B cell (primary cell): Measurements from ENCODE around the gene AUP1. TPM values are rescaled to one million over a fixed set of nuclear protein-coding genes. Genes with fewer than 3 reads are reported as not detected.
A peak's percentile ranks its signal among the peaks of the same experiment; 100 is the strongest.

Source experiments
- ATAC-seq: fragments of 200-7000 bp; cut with Tn5 transposase; one replicate; pipeline ENCODE4 v1.10.0; 2021; ENCODE audit warnings: low read depth, mild to moderate bottlenecking, moderate number of reproducible peaks, moderate library complexity
- CTCF ChIA-PET: fragments of 350-600 bp; sonication (Branson Sonifier 250); formaldehyde crosslinking; loops from one replicate; lab custom pipeline; 2021; ENCODE audit warnings: antibody characterized with exemption, inconsistent platforms; lab: Charles Lee
- POLR2A ChIA-PET: fragments of 350-600 bp; sonication (Branson Sonifier 250); formaldehyde crosslinking; loops from one replicate; lab custom pipeline; 2021; ENCODE audit warnings: antibody characterized with exemption; lab: Charles Lee
- DNase-seq: peaks from one replicate; pipeline ENCODE4 v3.0.0; 2013
- H2AFZ ChIP-seq: 2 replicates; pipeline ENCODE4 v1.6.1; 2012; ENCODE audit warnings: mild to moderate bottlenecking, low read depth, low read length; ENCODE audit not compliant: insufficient read depth, poor library complexity, severe bottlenecking
- H3K27ac ChIP-seq, 2 donors: 1 replicate in 1 of 2; 2 replicates in 1 of 2; pipeline ENCODE4 v1.5.1; 2012 to 2013; ENCODE audit warnings: low read length in 2 of 2, mild to moderate bottlenecking in 2 of 2, moderate library complexity in 1 of 2
- H3K27me3 ChIP-seq, 4 experiments: fragments of 200-600 bp in 1 of 4; sonication (generic) in 1 of 4; replicated peaks in 1 of 4; 1 replicate in 2 of 4; 2 replicates in 2 of 4; pipeline versions ENCODE4 v1.6.1 to v1.7.0; 2013 to 2016; ENCODE audit warnings: low read length in 3 of 4, mild to moderate bottlenecking in 2 of 4, mixed read lengths in 1 of 4, moderate library complexity in 1 of 4; ENCODE audit not compliant: insufficient read depth in 4 of 4, control insufficient read depth in 3 of 4; ENCODE audit errors: control extremely low read depth in 1 of 4
- H3K36me3 ChIP-seq, 2 experiments: replicated peaks in 1 of 2; 1 replicate in 1 of 2; 2 replicates in 1 of 2; pipeline versions ENCODE4 v1.6.1 to v1.7.1; 2013; ENCODE audit warnings: low read length in 1 of 2; ENCODE audit not compliant: insufficient read depth in 2 of 2, control insufficient read depth in 1 of 2; ENCODE audit errors: control extremely low read depth in 1 of 2, extremely low read depth in 1 of 2
- H3K4me1 ChIP-seq, 2 donors: fragments of 200-600 bp in 1 of 2; sonication (generic) in 1 of 2; 1 replicate in 1 of 2; 2 replicates in 1 of 2; pipeline versions ENCODE4 v1.5.1 to v1.6.1; 2013 to 2017; ENCODE audit warnings: low read length in 2 of 2; ENCODE audit not compliant: control insufficient read depth in 2 of 2, insufficient read depth in 2 of 2
- H3K4me2 ChIP-seq: replicated peaks from 2 replicates; pipeline ENCODE3; 2012; ENCODE audit warnings: mild to moderate bottlenecking, low read depth, low read length; ENCODE audit not compliant: poor library complexity, severe bottlenecking
- H3K4me3 ChIP-seq, 5 experiments: fragments of 200-600 bp in 1 of 5; sonication (generic) in 1 of 5; 1 replicate in 3 of 5; 2 replicates in 2 of 5; pipeline versions ENCODE4 v1.5.1 to v1.7.0; 2011 to 2016; ENCODE audit warnings: low read length in 4 of 5, mild to moderate bottlenecking in 4 of 5, low read depth in 2 of 5, control low read depth in 1 of 5, moderate library complexity in 1 of 5; ENCODE audit not compliant: insufficient read depth in 1 of 5; ENCODE audit errors: control extremely low read depth in 1 of 5, extremely low read depth in 1 of 5
- H3K79me2 ChIP-seq: fragments of 200-600 bp; sonication (generic); one replicate; pipeline ENCODE4 v1.6.0; 2016; ENCODE audit warnings: low read length; ENCODE audit not compliant: control insufficient read depth, insufficient read depth
- H3K9ac ChIP-seq: fragments of 200-600 bp; sonication (generic); 2 replicates; pipeline ENCODE4 v1.6.1; 2017; ENCODE audit warnings: mild to moderate bottlenecking, low read length, moderate library complexity
- H3K9me3 ChIP-seq, 3 donors: one replicate each; pipeline versions ENCODE4 v1.6.1 to v1.7.1; 2013; ENCODE audit warnings: low read length in 2 of 3; ENCODE audit not compliant: control insufficient read depth in 2 of 3, insufficient read depth in 1 of 3; ENCODE audit errors: control extremely low read depth in 1 of 3
- H4K20me1 ChIP-seq: 2 replicates; pipeline ENCODE4 v1.6.0; 2012; ENCODE audit warnings: mild to moderate bottlenecking, low read length; ENCODE audit not compliant: insufficient read depth, control insufficient read depth, poor library complexity, severe bottlenecking
- H3K27ac Mint-ChIP-seq: one replicate; pipeline ENCODE4 v1.8.0; 2021; ENCODE audit warnings: mixed read lengths
- H3K27me3 Mint-ChIP-seq: one replicate; pipeline ENCODE4 v1.8.0; 2021; ENCODE audit warnings: mixed read lengths
- H3K4me1 Mint-ChIP-seq: one replicate; pipeline ENCODE4 v1.8.0; 2021; ENCODE audit warnings: mixed read lengths
- H3K4me3 Mint-ChIP-seq: one replicate; pipeline ENCODE4 v1.8.0; 2021; ENCODE audit warnings: mixed read lengths
- H3K9me3 Mint-ChIP-seq: one replicate; pipeline ENCODE4 v1.8.0; 2022; ENCODE audit warnings: mixed read lengths; ENCODE audit not compliant: insufficient read depth
- EZH2 ChIP-seq: IDR thresholded peaks from 2 replicates; pipeline ENCODE4 v1.6.1; 2012; ENCODE audit warnings: borderline replicate concordance, low read depth, mild to moderate bottlenecking, moderate library complexity, low read length; ENCODE audit not compliant: insufficient read depth, poor library complexity, severe bottlenecking
- WGBS: methylation state at CpG from one replicate; pipeline ENCODE4 v1.1.5; 2013; ENCODE audit warnings: missing lambda C conversion rate; ENCODE audit not compliant: insufficient coverage; 5-methylcytosine and 5-hydroxymethylcytosine counted together
- intact Hi-C: fragments of 100-400 bp; cut with micrococcal nuclease; formaldehyde crosslinking; loops from one replicate; pipeline ENCODE4 v1.10.0; 2022
- polyA plus RNA-seq: library from polyadenylated mRNA; depleted of rRNA; stranded (reverse); fragments of >200 nt; gene quantifications from 2 replicates; pipeline ENCODE4 v1.2.3, GENCODE V29; 2012
- total RNA-seq, 2 donors: library from RNA; stranded (reverse); fragments of 120-200 nt in 1 of 2; gene quantifications; 1 replicate in 1 of 2; 2 replicates in 1 of 2; pipeline versions ENCODE4 v1.2.3 to v1.2.4, GENCODE V29; 2013 to 2022
- TF ChIP-seq, protein P1 (sequence below): fragments of 200-600 bp; IDR thresholded peaks from one replicate; pipeline ENCODE4 v1.8.0; 2022; ENCODE audit warnings: antibody characterized with exemption, mild to moderate bottlenecking

Gene AUP1
- total and polyA plus RNA-seq, 2 donors (not counting 1 experiment from before 2014, with no cell fraction given): 201 to 525 TPM

DNA sequence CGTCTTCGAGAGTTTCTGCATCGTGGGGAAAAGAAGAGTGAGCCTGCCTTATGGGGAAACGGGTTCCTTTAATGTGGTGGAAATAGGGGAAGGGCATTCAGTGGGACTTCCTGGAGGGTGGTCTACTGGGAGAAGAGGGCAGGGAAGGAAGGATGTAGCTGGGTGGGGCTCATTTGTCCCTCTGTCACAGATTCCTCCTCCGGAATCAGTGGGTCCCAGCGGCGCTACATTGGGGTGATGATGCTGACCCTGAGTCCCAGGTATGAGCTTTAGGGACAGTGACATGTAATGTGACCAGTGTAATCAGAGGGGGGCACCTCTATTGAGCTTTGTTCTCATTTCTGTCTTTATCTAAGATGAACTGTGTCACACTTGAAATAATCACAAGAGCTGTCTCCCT is 2.2 kb upstream of the AUP1 start:
- Histone ChIP-seq H3K9me3 (no peaks in the 10 kb centered on the region), H3K4me2 (peak overlapping the region; percentile 95), H3K9ac (no peak overlapping the region), H4K20me1 (peaks cover 9% of the 10 kb centered on the region), H3K27me3 (no peaks in the 10 kb centered on the region), H2AFZ (no peak overlapping the region), H3K27ac (peak overlapping the region; percentile 84 to 90), H3K79me2 (peaks cover 31% of the 10 kb centered on the region), H3K4me1 (peaks cover 32 to 40% of the 10 kb centered on the region in 2 donors), H3K36me3 (peaks cover 0 to 36% of the 10 kb centered on the region in 2 experiments), H3K4me3 (no peak overlapping the region)
- CTCF ChIA-PET: interaction anchor here (0.7 to 9.6 kb wide), 30 partner anchors 8 to 708 kb away, joined by 3 to 71 read pairs (median 4); partner anchors contain the start of genes CCDC142, INO80B, PCGF1 and STAMBP
- intact Hi-C loops: loop anchor here (2.0 to 5.0 kb wide), 2 partner anchors 34 to 55 kb away; partner anchors contain the start of gene LBX2
- Mint-ChIP-seq H3K4me1 (peaks cover 37% of the 10 kb centered on the region), H3K27ac (peak overlapping the region; percentile 96), H3K27me3 (no peaks in the 10 kb centered on the region), H3K9me3 (no peaks in the 10 kb centered on the region), H3K4me3 (peak overlapping the region; percentile 97)
- DNase-seq: no peak
- TF ChIP-seq, protein P1, sequence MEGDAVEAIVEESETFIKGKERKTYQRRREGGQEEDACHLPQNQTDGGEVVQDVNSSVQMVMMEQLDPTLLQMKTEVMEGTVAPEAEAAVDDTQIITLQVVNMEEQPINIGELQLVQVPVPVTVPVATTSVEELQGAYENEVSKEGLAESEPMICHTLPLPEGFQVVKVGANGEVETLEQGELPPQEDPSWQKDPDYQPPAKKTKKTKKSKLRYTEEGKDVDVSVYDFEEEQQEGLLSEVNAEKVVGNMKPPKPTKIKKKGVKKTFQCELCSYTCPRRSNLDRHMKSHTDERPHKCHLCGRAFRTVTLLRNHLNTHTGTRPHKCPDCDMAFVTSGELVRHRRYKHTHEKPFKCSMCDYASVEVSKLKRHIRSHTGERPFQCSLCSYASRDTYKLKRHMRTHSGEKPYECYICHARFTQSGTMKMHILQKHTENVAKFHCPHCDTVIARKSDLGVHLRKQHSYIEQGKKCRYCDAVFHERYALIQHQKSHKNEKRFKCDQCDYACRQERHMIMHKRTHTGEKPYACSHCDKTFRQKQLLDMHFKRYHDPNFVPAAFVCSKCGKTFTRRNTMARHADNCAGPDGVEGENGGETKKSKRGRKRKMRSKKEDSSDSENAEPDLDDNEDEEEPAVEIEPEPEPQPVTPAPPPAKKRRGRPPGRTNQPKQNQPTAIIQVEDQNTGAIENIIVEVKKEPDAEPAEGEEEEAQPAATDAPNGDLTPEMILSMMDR: no peak
- no peak for TF ChIP-seq EZH2
- no peak for ATAC-seq
- POLR2A ChIA-PET: interaction anchor here (0.6 to 1.9 kb wide), 6 partner anchors 13 to 1247 kb away, joined by 3 to 5 read pairs (median 4); partner anchors contain the start of genes CCDC142, FBXO41, LOXL3 and PCGF1
- WGBS: 42% methylated on average over 4 of the region's 7 CpGs
